Mucosa of descending colon (tissue), 3 donors: ENCODE measurements around the gene ZNF846. TPM values are rescaled to one million over a fixed set of nuclear protein-coding genes. Genes with fewer than 3 reads are reported as not detected.
A peak's percentile ranks its signal among the peaks of the same experiment; 100 is the strongest.
"Not testable (repeated sequence)": the region's sequence is repeated elsewhere in the genome, so short reads cannot be mapped to it uniquely, and the experiment has no call there.

ENCODE experiments used
- ATAC-seq: fragments of 200-7000 bp; cut with Tn5 transposase; one replicate; pipeline ENCODE4 v1.9.1; 2020; ENCODE audit warnings: mild to moderate bottlenecking, moderate library complexity
- DNase-seq, 3 donors: peaks; one replicate each; pipeline ENCODE4 v3.0.0-alpha.2; 2020
- H3K36me3 ChIP-seq: fragments of 200-600 bp; one replicate; pipeline ENCODE4 v1.8.0; 2021; ENCODE audit warnings: low read depth, mild to moderate bottlenecking
- H3K4me1 ChIP-seq: fragments of 200-600 bp; one replicate; pipeline ENCODE4 v1.8.0; 2021; ENCODE audit warnings: low read depth, mild to moderate bottlenecking
- H3K4me3 ChIP-seq: fragments of 200-600 bp; one replicate; pipeline ENCODE4 v1.8.0; 2021; ENCODE audit warnings: mild to moderate bottlenecking
- H3K9me3 ChIP-seq: fragments of 200-600 bp; one replicate; pipeline ENCODE4 v1.8.0; 2021; ENCODE audit warnings: mild to moderate bottlenecking
- CTCF ChIP-seq: fragments of 200-600 bp; IDR thresholded peaks from one replicate; pipeline ENCODE4 v1.8.0; 2022; ENCODE audit warnings: antibody characterized with exemption, mild to moderate bottlenecking
- intact Hi-C, 2 donors: fragments of 100-400 bp; cut with DNase I in 1 of 2; cut with micrococcal nuclease in 1 of 2; formaldehyde crosslinking; loops; one replicate each; pipeline versions ENCODE4 v1.11.0 to v1.11.1; 2022; cut with DNase I, micrococcal nuclease
- total RNA-seq, 3 donors: library from RNA; stranded (reverse); fragmentation: NEBNext Ultra II Directional in 2 of 3; extraction: Animal tissue kit (Norgen Biotek cat#: 25700) in 2 of 3; gene quantifications; one replicate each; pipeline versions ENCODE4 v1.2.1 to v1.2.4, GENCODE V29; 2021 to 2023
- donor health status: DM: no; HTN: no; CAD: no; lungs with moderate emphysema.
- donor health status: DM: no; HTN: no; CAD: no.
- donor health status: DM: no; HTN: yes; CAD: no.

ZNF846 gene
- total RNA-seq, 3 donors from 2014 or later = 13.4 to 22.1 (median 20.2) TPM

- no peak for ATAC-seq
- DNase-seq = peak in 2 of 3 donors; percentile 57 to 70
- H3K36me3 ChIP-seq = no peaks in the 10 kb centered on the region
- intact Hi-C loops = no loop called here
- H3K4me1 ChIP-seq = peaks cover 17% of the 10 kb centered on the region
- no peaks in the 10 kb centered on the region for H3K9me3 ChIP-seq
- no peak for TF ChIP-seq CTCF
- no peak overlapping the region for H3K4me3 ChIP-seq
Measured at GRCh38 chr19:9786342-9786741, 17.8 kb upstream of the ZNF846 start.

GRCh38 chr19:9785367-9786331 is 17.1 kb upstream of the ZNF846 start:
- intact Hi-C loops = loop anchor here in 1 of 2 donors (2.0 kb wide), 1 partner anchor 17 kb away; the partner anchor contains the start of gene ZNF846
- Histone ChIP-seq H3K4me3 (peak overlapping the region; percentile 36), H3K9me3 (no peaks in the 10 kb centered on the region), H3K4me1 (peaks cover 13% of the 10 kb centered on the region), H3K36me3 (no peaks in the 10 kb centered on the region)
- peak; percentile 98 to 99 (median 99) for DNase-seq
- ATAC-seq = peak; percentile 92
- no peak for TF ChIP-seq CTCF

- not testable (repeated sequence) for ATAC-seq, H3K36me3 ChIP-seq, H3K9me3 ChIP-seq, H3K4me3 ChIP-seq
- peak in 1 of 3 donors; percentile 34 for DNase-seq
- intact Hi-C loops = loop anchor here in 1 of 2 donors (2.0 kb wide), 1 partner anchor 15 kb away; the partner anchor contains the start of gene ZNF846
- H3K4me1 ChIP-seq = peaks cover 13% of the 10 kb centered on the region
Measured at GRCh38 chr19:9784163-9784496, 15.6 kb upstream of the ZNF846 start.

GRCh38 chr19:9782338-9782737 is 13.8 kb upstream of the ZNF846 start:
- no peak overlapping the region for H3K4me3 ChIP-seq
- no peak for TF ChIP-seq CTCF
- no peaks in the 10 kb centered on the region for H3K9me3 ChIP-seq
- ATAC-seq (no peak), DNase-seq (no peak)
- H3K36me3 ChIP-seq = no peaks in the 10 kb centered on the region
- intact Hi-C loops = no loop called here
- H3K4me1 ChIP-seq = peaks cover 13% of the 10 kb centered on the region

GRCh38 chr19:9757544-9758501 is 10.7 kb downstream of the ZNF846 start:
- ATAC-seq (no peak), DNase-seq (no peak)
- H3K4me3 ChIP-seq = no peak overlapping the region
- H3K9me3 ChIP-seq = peaks cover 83% of the 10 kb centered on the region
- peaks cover 20% of the 10 kb centered on the region for H3K36me3 ChIP-seq
- H3K4me1 ChIP-seq = no peaks in the 10 kb centered on the region
- no peak for TF ChIP-seq CTCF
- intact Hi-C loops = no loop called here
